ENCODE measurements around the gene LYSMD2. TPM values are rescaled to one million over a fixed set of nuclear protein-coding genes. Genes with fewer than 3 reads are reported as not detected.

Gene LYSMD2
- total RNA-seq, 2 experiments from 2014 or later: 20.6 to 21.9 TPM

- POLR2A ChIA-PET: interaction anchor here (1.0 kb wide), 1 partner anchor 14 kb away, joined by 3 read pairs; the partner anchor contains the start of gene LYSMD2
- Mint-ChIP-seq H3K4me1 (ENCODE audit: low read depth) (peaks cover 48% of the 10 kb centered on the region), H3K27me3 (ENCODE audit: low read depth) (peaks cover 23% of the 10 kb centered on the region), H3K36me3 (ENCODE audit: low read depth) (peaks cover 14% of the 10 kb centered on the region), H3K4me3 (peak overlapping the region; percentile 83), H3K27ac (peak overlapping the region; percentile 51), H3K9me3 (ENCODE audit: insufficient read depth) (no peaks in the 10 kb centered on the region)
- CTCF ChIA-PET: interaction anchor here (0.7 to 2.9 kb wide), 3 partner anchors 13 to 24 kb away, joined by 3 to 17 read pairs (median 3); no protein-coding TSS in a partner anchor
- DNase-seq (no peak), ATAC-seq (peak; percentile 75)
These were observed 14.5 kb upstream of the LYSMD2 start for GRCh38 chr15:51751697-51752683.

- Mint-ChIP-seq H3K36me3 (ENCODE audit: low read depth) (peaks cover 16% of the 10 kb centered on the region), H3K4me1 (ENCODE audit: low read depth) (peaks cover 46% of the 10 kb centered on the region), H3K27ac (peak within 1 kb of the TSS; percentile 51), H3K4me3 (peak within 1 kb of the TSS; percentile 83), H3K27me3 (ENCODE audit: low read depth) (peaks cover 27% of the 10 kb centered on the region), H3K9me3 (ENCODE audit: insufficient read depth) (no peaks in the 10 kb centered on the region)
- POLR2A ChIA-PET: no interaction called here
- ATAC-seq (peak; percentile 92), DNase-seq (peak; percentile 51)
- CTCF ChIA-PET: interaction anchor here (0.8 to 2.9 kb wide), 3 partner anchors 16 to 25 kb away, joined by 3 to 17 read pairs (median 3); no protein-coding TSS in a partner anchor
These were observed 13.6 kb upstream of the LYSMD2 start, which contains the start of gene TMOD2 for GRCh38 chr15:51750792-51751696. TSS of gene TMOD2 (plus strand) at chr15:51751597. CDS start at chr15:51766442, 14,845 bp downstream.

- ChIA-PET POLR2A (interaction anchor here (1.3 kb wide), 1 partner anchor 14 kb away, joined by 3 read pairs; no protein-coding TSS in a partner anchor), CTCF (interaction anchor here (0.8 kb wide), 1 partner anchor 17 kb away, joined by 3 read pairs; no protein-coding TSS in a partner anchor)
- Mint-ChIP-seq H3K27me3 (ENCODE audit: low read depth) (peaks cover 31% of the 10 kb centered on the region), H3K4me3 (peak overlapping the region; percentile 79), H3K4me1 (ENCODE audit: low read depth) (peaks cover 38% of the 10 kb centered on the region), H3K36me3 (ENCODE audit: low read depth) (peaks cover 16% of the 10 kb centered on the region), H3K27ac (no peak overlapping the region), H3K9me3 (ENCODE audit: insufficient read depth) (no peaks in the 10 kb centered on the region)
- ATAC-seq: no peak
- DNase-seq: no peak
These were observed 12.7 kb upstream of the LYSMD2 start for GRCh38 chr15:51750186-51750585.

- Mint-ChIP-seq H3K36me3 (ENCODE audit: low read depth) (peaks cover 13% of the 10 kb centered on the region), H3K4me1 (ENCODE audit: low read depth) (peaks cover 30% of the 10 kb centered on the region)
These were observed 11.9 kb upstream of the LYSMD2 start for GRCh38 chr15:51749307-51749706.

GRCh38 chr15:51739061-51739712 lies 1.7 kb upstream of the LYSMD2 start:
- peak; percentile 18 for DNase-seq
- peaks cover 33% of the 10 kb centered on the region for H3K4me1 Mint-ChIP-seq (ENCODE audit: low read depth)
- H3K4me3 Mint-ChIP-seq: no peak overlapping the region
- ChIA-PET CTCF (interaction anchor here (0.9 to 11.9 kb wide), 3 partner anchors 13 to 89 kb away, joined by 3 to 155 read pairs (median 7); no protein-coding TSS in a partner anchor), POLR2A (no interaction called here)
- H3K27ac Mint-ChIP-seq: no peak overlapping the region
- ATAC-seq: no peak
- no peaks in the 10 kb centered on the region for H3K27me3 Mint-ChIP-seq (ENCODE audit: low read depth)
- H3K36me3 Mint-ChIP-seq (ENCODE audit: low read depth): peaks cover under 1% of the 10 kb centered on the region
- no peaks in the 10 kb centered on the region for H3K9me3 Mint-ChIP-seq (ENCODE audit: insufficient read depth)

More at GRCh38 chr15:51749307-51749706, 11.9 kb upstream of the LYSMD2 start:
- POLR2A ChIA-PET: interaction anchor here (1.3 kb wide), 1 partner anchor 13 kb away, joined by 3 read pairs; no protein-coding TSS in a partner anchor
- Mint-ChIP-seq H3K9me3 (ENCODE audit: insufficient read depth) (no peaks in the 10 kb centered on the region), H3K27me3 (ENCODE audit: low read depth) (peaks cover 33% of the 10 kb centered on the region), H3K27ac (no peak overlapping the region), H3K4me3 (no peak overlapping the region)
- peak; percentile 17 for DNase-seq
- no peak for ATAC-seq
- CTCF ChIA-PET: interaction anchor here (1.1 to 2.9 kb wide), 4 partner anchors 9 to 99 kb away, joined by 3 to 19 read pairs (median 4); no protein-coding TSS in a partner anchor

GRCh38 chr15:51738553-51738952 lies 1.1 kb upstream of the LYSMD2 start:
- no peaks in the 10 kb centered on the region for H3K9me3 Mint-ChIP-seq (ENCODE audit: insufficient read depth)
- ChIA-PET POLR2A (interaction anchor here (0.6 to 1.6 kb wide), 7 partner anchors 8 to 653 kb away, joined by 3 to 5 read pairs (median 3); partner anchors contain the start of gene LEO1), CTCF (interaction anchor here (0.9 to 11.9 kb wide), 4 partner anchors 14 to 89 kb away, joined by 3 to 155 read pairs (median 5); no protein-coding TSS in a partner anchor)
- peak overlapping the region; percentile 73 for H3K4me3 Mint-ChIP-seq
- DNase-seq: peak; percentile 10
- H3K27ac Mint-ChIP-seq: peak overlapping the region; percentile 90
- peaks cover 38% of the 10 kb centered on the region for H3K4me1 Mint-ChIP-seq (ENCODE audit: low read depth)
- no peak for ATAC-seq
- H3K27me3 Mint-ChIP-seq (ENCODE audit: low read depth): no peaks in the 10 kb centered on the region
- peaks cover 2% of the 10 kb centered on the region for H3K36me3 Mint-ChIP-seq (ENCODE audit: low read depth)

GRCh38 chr15:51736751-51737521 lies 519 bp downstream of the LYSMD2 start:
- Mint-ChIP-seq H3K4me1 (ENCODE audit: low read depth) (peaks cover 54% of the 10 kb centered on the region), H3K27ac (peak overlapping the region; percentile 86), H3K4me3 (peak overlapping the region; percentile 82), H3K36me3 (ENCODE audit: low read depth) (peaks cover 13% of the 10 kb centered on the region), H3K27me3 (ENCODE audit: low read depth) (no peaks in the 10 kb centered on the region), H3K9me3 (ENCODE audit: insufficient read depth) (no peaks in the 10 kb centered on the region)
- ChIA-PET CTCF (interaction anchor here (1.0 to 11.9 kb wide), 9 partner anchors 11 to 89 kb away, joined by 3 to 155 read pairs (median 5); no protein-coding TSS in a partner anchor), POLR2A (interaction anchor here (0.8 to 2.6 kb wide), 6 partner anchors 13 to 114 kb away, joined by 3 to 10 read pairs (median 3); partner anchors contain the start of gene DMXL2)
- peak; percentile 66 for ATAC-seq
- DNase-seq: peak; percentile 72

GRCh38 chr15:51736069-51736468 lies 1.4 kb downstream of the LYSMD2 start:
- ChIA-PET POLR2A (interaction anchor here (0.8 to 2.6 kb wide), 4 partner anchors 14 to 156 kb away, joined by 3 to 10 read pairs (median 4); partner anchors contain the start of gene DMXL2), CTCF (interaction anchor here (0.7 to 11.9 kb wide), 14 partner anchors 8 to 88 kb away, joined by 3 to 155 read pairs (median 4); no protein-coding TSS in a partner anchor)
- DNase-seq: peak; percentile 25
- H3K36me3 Mint-ChIP-seq (ENCODE audit: low read depth): peaks cover 13% of the 10 kb centered on the region
- peaks cover 63% of the 10 kb centered on the region for H3K4me1 Mint-ChIP-seq (ENCODE audit: low read depth)
- H3K27ac Mint-ChIP-seq: peak overlapping the region; percentile 86
- H3K27me3 Mint-ChIP-seq (ENCODE audit: low read depth): no peaks in the 10 kb centered on the region
- peak overlapping the region; percentile 82 for H3K4me3 Mint-ChIP-seq
- H3K9me3 Mint-ChIP-seq (ENCODE audit: insufficient read depth): no peaks in the 10 kb centered on the region
- no peak for ATAC-seq

- Mint-ChIP-seq H3K9me3 (ENCODE audit: insufficient read depth) (no peaks in the 10 kb centered on the region), H3K27me3 (ENCODE audit: low read depth) (no peaks in the 10 kb centered on the region), H3K27ac (peak overlapping the region; percentile 86), H3K4me3 (peak overlapping the region; percentile 82), H3K4me1 (ENCODE audit: low read depth) (peaks cover 69% of the 10 kb centered on the region), H3K36me3 (ENCODE audit: low read depth) (peaks cover 19% of the 10 kb centered on the region)
- ATAC-seq (no peak), DNase-seq (peak; percentile 60)
- ChIA-PET CTCF (interaction anchor here (0.7 to 11.9 kb wide), 15 partner anchors 8 to 85 kb away, joined by 3 to 155 read pairs (median 4); no protein-coding TSS in a partner anchor), POLR2A (interaction anchor here (0.8 to 2.6 kb wide), 3 partner anchors 41 to 157 kb away, joined by 3 to 10 read pairs (median 4); partner anchors contain the start of gene DMXL2)
These were observed 2.0 kb downstream of the LYSMD2 start for GRCh38 chr15:51735228-51736010.

Data from activated CD8-positive, alpha-beta T cell treated with anti-CD3 and anti-CD28 coated beads, Interleukin-2, amount 10 ng/mL, durations not matched to agents 7 days and 5 days (primary cell).